ENCODE results near the gene ARID3C.

Gene ARID3C

GRCh38 chr9:34576597-34577399, 52.1 kb downstream of the ARID3C start:
- peak; percentile 57 for DNase-seq

DNA sequence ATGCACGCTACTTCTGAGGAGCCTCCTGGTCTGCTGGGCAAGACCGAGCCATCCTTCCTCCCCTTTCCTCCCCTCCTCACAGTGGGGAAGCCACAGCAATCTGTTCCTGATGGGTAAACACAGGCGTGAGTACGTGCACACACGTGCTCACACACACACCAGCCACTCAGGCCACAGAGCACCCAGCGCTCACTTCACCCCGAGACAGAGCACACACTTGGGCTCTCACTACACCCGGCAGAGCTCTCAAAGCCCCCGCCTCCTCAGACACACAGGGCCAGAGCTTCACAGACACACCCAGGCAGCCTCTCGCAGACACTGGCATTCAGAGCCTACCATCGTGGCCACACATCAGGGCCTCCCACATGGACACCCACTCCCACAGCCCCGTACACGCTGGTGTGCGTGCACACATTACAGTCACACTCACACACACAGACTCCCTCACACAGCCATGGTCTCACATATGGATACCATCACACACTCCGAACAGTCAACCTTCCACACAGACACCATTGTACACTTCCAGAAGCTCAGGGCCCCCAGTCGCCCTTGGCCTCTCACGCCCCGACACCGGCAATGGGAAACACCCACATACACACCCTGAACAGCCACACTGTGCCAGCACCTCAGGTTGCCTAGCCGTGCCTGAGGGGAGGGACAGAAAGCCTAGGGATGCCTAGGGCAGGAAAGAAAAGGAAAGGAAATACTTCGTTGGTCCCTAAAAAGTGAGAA, 52.8 kb downstream of the ARID3C start:
- peak; percentile 68 for DNase-seq

- no peak for DNase-seq
Measured at GRCh38 chr9:34575241-34575640, 53.6 kb downstream of the ARID3C start.

- no peak for DNase-seq
Measured at GRCh38 chr9:34574571-34574970, 54.3 kb downstream of the ARID3C start.

GRCh38 chr9:34573599-34574325, 55.1 kb downstream of the ARID3C start:
- DNase-seq, result no peak

DNA sequence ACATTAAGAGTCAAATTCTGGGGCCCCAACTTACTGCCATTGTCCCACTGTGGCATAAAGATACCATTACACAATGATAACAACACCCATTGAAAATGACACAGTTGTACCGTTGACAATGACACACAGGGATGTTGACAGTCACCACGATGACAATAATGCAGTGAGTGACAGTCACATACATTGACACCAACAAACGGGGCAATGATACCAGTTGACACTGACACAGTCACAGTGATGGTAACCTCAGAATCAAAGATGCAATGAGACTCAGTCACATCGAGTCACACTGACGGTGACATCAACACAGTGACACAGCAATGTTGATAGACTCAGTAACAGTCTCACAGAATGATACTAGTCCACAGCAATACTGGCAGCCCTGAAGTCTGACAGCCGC, 56.2 kb downstream of the ARID3C start:
- DNase-seq, result no peak

GRCh38 chr9:34572092-34572491, 56.8 kb downstream of the ARID3C start:
- DNase-seq, result no peak

DNA sequence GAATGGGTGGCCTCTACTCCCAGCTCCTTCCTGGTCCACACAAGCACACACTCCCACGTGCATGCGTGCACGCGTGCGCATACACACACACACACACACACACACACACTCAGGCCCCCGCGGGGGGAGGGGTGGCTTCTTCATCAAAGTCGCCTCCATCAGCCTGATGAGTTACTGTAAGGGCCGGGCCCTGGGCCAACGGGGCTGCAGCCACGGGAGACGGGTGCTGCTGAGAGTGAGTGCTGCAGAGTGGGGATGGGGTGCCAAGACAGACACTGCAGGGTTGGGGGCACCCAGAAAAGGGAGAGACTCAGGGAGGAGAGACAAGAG, 57.4 kb downstream of the ARID3C start:
- DNase-seq, result no peak

Data from NCI-H69 (cell line).